Neural progenitor cell (in vitro differentiated cells): ENCODE measurements around the gene TMEM190. TPM values are rescaled to one million over a fixed set of nuclear protein-coding genes. Genes with fewer than 3 reads are reported as not detected.

Source experiments
- DNase-seq: peaks from one replicate; pipeline ENCODE4 v3.0.0-alpha.2; 2016; ENCODE audit warnings: low spot score
- H2AFZ ChIP-seq: fragments of 200-600 bp; sonication (generic); replicated peaks from 2 replicates; pipeline ENCODE4 v1.6.1; 2016; ENCODE audit warnings: antibody characterized with exemption
- H3F3A ChIP-seq: fragments of 200-600 bp; sonication (generic); 2 replicates; pipeline ENCODE4 v1.6.1; 2016; ENCODE audit warnings: antibody characterized with exemption, low read depth
- H3K27ac ChIP-seq: fragments of 200-600 bp; sonication (generic); 2 replicates; pipeline ENCODE4 v1.5.1; 2016; ENCODE audit warnings: mild to moderate bottlenecking
- H3K27me3 ChIP-seq: fragments of 200-600 bp; sonication (generic); 2 replicates; pipeline ENCODE4 v1.6.1; 2016; ENCODE audit warnings: mild to moderate bottlenecking, moderate library complexity
- H3K36me3 ChIP-seq: fragments of 200-600 bp; sonication (generic); 2 replicates; pipeline ENCODE4 v1.5.1; 2016
- H3K4me1 ChIP-seq: fragments of 200-600 bp; sonication (generic); 2 replicates; pipeline ENCODE4 v1.6.1; 2016; ENCODE audit warnings: mixed run types
- H3K4me2 ChIP-seq: fragments of 200-600 bp; sonication (generic); 2 replicates; pipeline ENCODE4 v1.6.1; 2016
- H3K4me3 ChIP-seq: fragments of 200-600 bp; sonication (generic); 2 replicates; pipeline ENCODE4 v1.5.1; 2016
- H3K79me2 ChIP-seq: fragments of 200-600 bp; sonication (generic); 2 replicates; pipeline ENCODE4 v1.6.1; 2016; ENCODE audit warnings: low read depth
- H3K9ac ChIP-seq: fragments of 200-600 bp; sonication (generic); 2 replicates; pipeline ENCODE4 v1.6.1; 2016
- H3K9me3 ChIP-seq: fragments of 200-600 bp; sonication (generic); 2 replicates; pipeline ENCODE4 v1.5.1; 2016; ENCODE audit warnings: low read depth
- H4K20me1 ChIP-seq: fragments of 200-600 bp; sonication (generic); 2 replicates; pipeline ENCODE4 v1.6.1; 2016; ENCODE audit warnings: low read depth
- H3K27ac Mint-ChIP-seq: 3 replicates; pipeline ENCODE4 v1.8.0; 2021; ENCODE audit warnings: mixed read lengths
- H3K27me3 Mint-ChIP-seq: 2 replicates; pipeline ENCODE4 v1.8.0; 2022; ENCODE audit warnings: low read depth, mild to moderate bottlenecking, inconsistent platforms, moderate library complexity, mixed read lengths; ENCODE audit not compliant: insufficient read depth
- H3K36me3 Mint-ChIP-seq: 3 replicates; pipeline ENCODE4 v1.8.0; 2021; ENCODE audit warnings: mixed read lengths
- H3K4me1 Mint-ChIP-seq: 3 replicates; pipeline ENCODE4 v1.8.0; 2021; ENCODE audit warnings: mixed read lengths
- H3K4me3 Mint-ChIP-seq: 3 replicates; pipeline ENCODE4 v1.8.0; 2021; ENCODE audit warnings: mild to moderate bottlenecking, moderate library complexity, mixed read lengths
- H3K9me3 Mint-ChIP-seq: 3 replicates; pipeline ENCODE4 v1.8.0; 2020; ENCODE audit warnings: mixed read lengths
- EZH2 ChIP-seq: fragments of 200-600 bp; sonication (generic); IDR thresholded peaks from 2 replicates; pipeline ENCODE4 v1.6.1; 2017; ENCODE audit warnings: antibody characterized with exemption, mild to moderate bottlenecking, moderate library complexity
- EZH2phosphoT487 ChIP-seq: fragments of 200-600 bp; sonication (generic); IDR thresholded peaks from 2 replicates; pipeline ENCODE4 v1.6.1; 2017; ENCODE audit warnings: antibody characterized with exemption
- total RNA-seq: library from RNA; depleted of rRNA; stranded (reverse); fragments of >200 nt; gene quantifications from 2 replicates; pipeline ENCODE4 v1.2.3, GENCODE V29; 2015; ENCODE audit warnings: low replicate concordance
- TF ChIP-seq, protein P1 (sequence below): fragments of 200-600 bp; sonication (generic); IDR thresholded peaks from 2 replicates; pipeline ENCODE4 v1.5.1; 2017; ENCODE audit warnings: antibody characterized with exemption, mild to moderate bottlenecking

The TMEM190 gene
- total RNA-seq, 1 donor from 2014 or later: not detected

DNA sequence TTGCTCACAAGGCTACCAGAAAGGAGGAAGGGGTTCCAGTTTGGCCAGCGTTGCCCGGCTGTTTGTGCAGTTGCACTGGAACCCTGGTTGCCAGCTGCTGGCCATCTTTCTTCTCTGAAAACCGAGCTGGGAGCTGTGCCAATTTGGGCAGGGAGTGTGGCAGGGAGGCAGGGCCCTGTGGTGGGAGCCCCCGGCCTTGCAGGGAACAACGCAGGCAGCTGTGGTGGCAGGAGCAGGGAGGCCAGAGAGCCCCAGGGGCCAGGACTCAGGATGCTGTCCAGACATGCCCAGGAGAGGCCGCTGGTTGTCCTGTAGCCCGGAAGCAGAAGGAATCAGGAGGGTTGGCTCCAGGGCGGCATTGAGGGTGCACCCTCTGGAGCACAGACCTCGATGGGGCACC, 32.2 kb upstream of the TMEM190 start:
- H3K36me3 Mint-ChIP-seq: peaks cover 8% of the 10 kb centered on the region
- no peak overlapping the region for H3K4me3 ChIP-seq
- no peak overlapping the region for H3K9ac ChIP-seq
- H3K9me3 Mint-ChIP-seq: no peaks in the 10 kb centered on the region
- H3F3A ChIP-seq: peaks cover 26% of the 10 kb centered on the region
- H3K4me1 Mint-ChIP-seq: peaks cover 33% of the 10 kb centered on the region
- H3K36me3 ChIP-seq: no peaks in the 10 kb centered on the region
- no peak overlapping the region for H3K27ac ChIP-seq
- no peak overlapping the region for H3K27ac Mint-ChIP-seq
- peaks cover 26% of the 10 kb centered on the region for H3K79me2 ChIP-seq
- H2AFZ ChIP-seq: no peak overlapping the region
- peaks cover 28% of the 10 kb centered on the region for H3K4me1 ChIP-seq
- no peaks in the 10 kb centered on the region for H3K9me3 ChIP-seq
- H3K27me3 Mint-ChIP-seq: peaks cover 4% of the 10 kb centered on the region
- TF ChIP-seq, protein P1, sequence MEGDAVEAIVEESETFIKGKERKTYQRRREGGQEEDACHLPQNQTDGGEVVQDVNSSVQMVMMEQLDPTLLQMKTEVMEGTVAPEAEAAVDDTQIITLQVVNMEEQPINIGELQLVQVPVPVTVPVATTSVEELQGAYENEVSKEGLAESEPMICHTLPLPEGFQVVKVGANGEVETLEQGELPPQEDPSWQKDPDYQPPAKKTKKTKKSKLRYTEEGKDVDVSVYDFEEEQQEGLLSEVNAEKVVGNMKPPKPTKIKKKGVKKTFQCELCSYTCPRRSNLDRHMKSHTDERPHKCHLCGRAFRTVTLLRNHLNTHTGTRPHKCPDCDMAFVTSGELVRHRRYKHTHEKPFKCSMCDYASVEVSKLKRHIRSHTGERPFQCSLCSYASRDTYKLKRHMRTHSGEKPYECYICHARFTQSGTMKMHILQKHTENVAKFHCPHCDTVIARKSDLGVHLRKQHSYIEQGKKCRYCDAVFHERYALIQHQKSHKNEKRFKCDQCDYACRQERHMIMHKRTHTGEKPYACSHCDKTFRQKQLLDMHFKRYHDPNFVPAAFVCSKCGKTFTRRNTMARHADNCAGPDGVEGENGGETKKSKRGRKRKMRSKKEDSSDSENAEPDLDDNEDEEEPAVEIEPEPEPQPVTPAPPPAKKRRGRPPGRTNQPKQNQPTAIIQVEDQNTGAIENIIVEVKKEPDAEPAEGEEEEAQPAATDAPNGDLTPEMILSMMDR: no peak
- TF ChIP-seq EZH2phosphoT487 (no peak), EZH2 (no peak)
- no peak overlapping the region for H3K4me2 ChIP-seq
- H4K20me1 ChIP-seq: peaks cover 63% of the 10 kb centered on the region
- H3K27me3 ChIP-seq: no peaks in the 10 kb centered on the region
- H3K4me3 Mint-ChIP-seq: peak overlapping the region; percentile 13
- no peak for DNase-seq

DNA sequence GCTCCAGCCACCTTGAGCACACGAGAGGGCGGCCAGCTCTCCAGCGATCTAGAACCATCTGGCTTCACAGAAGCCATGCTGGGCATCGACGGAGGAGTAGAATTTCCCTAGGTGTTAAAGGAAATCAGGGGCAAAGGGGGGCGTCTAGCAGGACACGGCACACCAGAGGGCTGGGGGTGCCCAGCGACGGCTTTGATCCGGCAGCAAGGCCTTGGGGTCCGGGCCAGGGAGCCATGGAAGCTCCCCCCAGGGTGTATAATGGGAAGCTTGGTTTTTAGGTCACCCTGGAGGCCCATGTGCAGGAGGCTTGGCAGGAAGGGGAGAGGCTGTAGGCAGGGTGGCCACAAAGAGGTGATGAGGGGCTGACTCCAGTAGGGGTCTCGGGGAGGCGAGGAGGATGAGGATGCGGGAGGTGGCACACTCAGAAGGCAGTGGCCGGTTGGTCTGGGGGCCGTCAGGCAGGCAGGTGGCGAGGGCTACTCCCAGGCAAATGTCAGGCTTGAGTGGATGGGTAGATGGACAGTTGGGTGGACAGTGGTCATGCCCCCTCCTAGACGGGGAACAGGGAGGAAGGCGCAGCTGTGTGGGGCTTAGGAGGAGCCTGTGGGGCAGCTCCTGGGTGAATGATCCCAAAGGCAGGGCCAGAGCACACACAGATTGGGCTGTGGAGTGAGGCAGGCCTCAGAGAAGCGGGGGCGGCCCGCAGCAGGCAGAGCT, 31.4 kb upstream of the TMEM190 start:
- no peaks in the 10 kb centered on the region for H3K36me3 ChIP-seq
- H4K20me1 ChIP-seq: peaks cover 63% of the 10 kb centered on the region
- no peak overlapping the region for H3K4me3 ChIP-seq
- Mint-ChIP-seq H3K4me1 (peaks cover 33% of the 10 kb centered on the region), H3K9me3 (no peaks in the 10 kb centered on the region), H3K4me3 (peak overlapping the region; percentile 27), H3K36me3 (peaks cover 8% of the 10 kb centered on the region), H3K27ac (no peak overlapping the region), H3K27me3 (peaks cover 2% of the 10 kb centered on the region)
- H3K9ac ChIP-seq: no peak overlapping the region
- peaks cover 22% of the 10 kb centered on the region for H3K79me2 ChIP-seq
- no peak overlapping the region for H2AFZ ChIP-seq
- no peak overlapping the region for H3K4me2 ChIP-seq
- TF ChIP-seq EZH2phosphoT487 (no peak), EZH2 (no peak)
- TF ChIP-seq, protein P1: no peak
- peaks cover 29% of the 10 kb centered on the region for H3F3A ChIP-seq
- no peak for DNase-seq
- H3K9me3 ChIP-seq: no peaks in the 10 kb centered on the region
- no peak overlapping the region for H3K27ac ChIP-seq
- no peaks in the 10 kb centered on the region for H3K27me3 ChIP-seq
- peaks cover 29% of the 10 kb centered on the region for H3K4me1 ChIP-seq

DNA sequence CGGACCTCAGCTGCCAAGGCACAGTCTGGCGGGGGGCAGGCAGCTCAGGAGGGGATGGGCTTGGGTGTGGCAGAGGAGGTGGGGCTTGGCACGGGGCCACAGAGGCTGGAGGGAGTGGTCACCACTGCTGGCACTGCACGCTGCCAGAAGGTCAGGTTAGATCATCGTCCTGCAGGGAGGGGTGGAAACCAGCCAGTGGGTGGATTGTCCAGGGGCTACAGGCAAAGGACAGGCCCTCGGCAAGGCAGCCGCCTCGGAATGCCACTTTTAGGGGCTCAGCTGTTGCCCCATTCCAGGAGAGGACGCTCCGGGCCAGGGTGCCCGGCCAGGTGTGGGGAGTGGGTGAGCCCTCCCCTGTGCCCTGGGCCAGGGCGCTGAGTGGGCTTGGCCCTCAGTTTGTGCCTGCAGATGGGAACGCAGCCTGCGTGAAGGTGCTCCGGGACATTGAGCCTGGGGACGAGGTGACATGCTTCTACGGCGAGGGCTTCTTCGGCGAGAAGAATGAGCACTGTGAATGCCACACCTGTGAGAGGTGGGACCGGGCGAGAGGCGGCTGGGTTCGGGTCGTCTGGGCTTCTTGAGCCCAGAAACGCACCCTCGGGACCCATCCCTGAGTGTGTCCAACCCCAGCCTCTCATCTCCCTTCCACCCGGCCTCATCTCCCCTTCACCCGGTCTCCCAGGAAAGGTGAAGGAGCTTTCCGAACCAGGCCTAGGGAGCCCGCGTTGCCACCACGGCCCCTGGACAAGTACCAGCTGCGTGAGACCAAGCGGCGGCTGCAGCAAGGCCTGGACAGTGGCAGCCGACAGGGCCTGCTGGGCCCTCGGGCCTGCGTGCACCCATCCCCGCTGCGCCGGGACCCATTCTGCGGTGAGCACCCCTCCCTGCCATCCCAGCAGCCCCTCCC, 30.6 kb upstream of the TMEM190 start:
- H3K27ac ChIP-seq: no peak overlapping the region
- H3K4me1 Mint-ChIP-seq: peaks cover 33% of the 10 kb centered on the region
- no peaks in the 10 kb centered on the region for H3K9me3 Mint-ChIP-seq
- no peaks in the 10 kb centered on the region for H3K9me3 ChIP-seq
- no peak overlapping the region for H3K27ac Mint-ChIP-seq
- no peak overlapping the region for H3K9ac ChIP-seq
- no peak overlapping the region for H3K4me3 ChIP-seq
- TF ChIP-seq EZH2 (no peak), EZH2phosphoT487 (no peak)
- TF ChIP-seq, protein P1: no peak
- no peaks in the 10 kb centered on the region for H3K36me3 ChIP-seq
- H3K4me2 ChIP-seq: no peak overlapping the region
- no peak overlapping the region for H3K4me3 Mint-ChIP-seq
- DNase-seq: no peak
- H3K36me3 Mint-ChIP-seq: peaks cover 8% of the 10 kb centered on the region
- no peak overlapping the region for H2AFZ ChIP-seq
- H4K20me1 ChIP-seq: peaks cover 63% of the 10 kb centered on the region
- H3K27me3 Mint-ChIP-seq: peaks cover 5% of the 10 kb centered on the region
- H3F3A ChIP-seq: peaks cover 28% of the 10 kb centered on the region
- peaks cover under 1% of the 10 kb centered on the region for H3K27me3 ChIP-seq
- H3K79me2 ChIP-seq: peaks cover 13% of the 10 kb centered on the region
- H3K4me1 ChIP-seq: peaks cover 29% of the 10 kb centered on the region
